T-helper 22 cell (primary cell): ENCODE measurements around the gene CDH4.
"Not testable (repeated sequence)": the region's sequence is repeated elsewhere in the genome, so short reads cannot be mapped to it uniquely, and the experiment has no call there.

ENCODE experiments used
- DNase-seq: peaks from one replicate; pipeline ENCODE4 v3.0.0-alpha.2; 2020; ENCODE audit warnings: low read depth

The CDH4 gene

DNA sequence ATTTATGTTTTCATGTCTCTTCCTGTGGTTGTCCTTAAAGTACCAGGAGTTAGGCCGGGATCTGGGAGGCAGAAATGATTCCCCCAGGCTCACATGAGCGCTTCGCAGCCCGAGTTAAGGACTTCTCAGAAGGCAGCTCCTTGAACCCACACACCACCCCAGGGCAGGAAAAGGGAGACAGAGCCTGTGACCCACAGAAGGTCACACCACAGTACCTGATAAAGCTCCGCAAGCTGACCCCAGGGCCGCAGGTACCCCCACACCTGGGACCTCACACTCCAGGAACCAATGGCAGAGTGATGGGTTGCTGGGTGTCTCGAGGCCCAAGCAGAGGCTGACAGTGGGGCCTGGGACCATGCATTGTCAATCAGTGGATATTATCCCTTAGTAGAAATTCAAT lies 207.6 kb downstream of the CDH4 start:
- DNase-seq, result no peak

DNA sequence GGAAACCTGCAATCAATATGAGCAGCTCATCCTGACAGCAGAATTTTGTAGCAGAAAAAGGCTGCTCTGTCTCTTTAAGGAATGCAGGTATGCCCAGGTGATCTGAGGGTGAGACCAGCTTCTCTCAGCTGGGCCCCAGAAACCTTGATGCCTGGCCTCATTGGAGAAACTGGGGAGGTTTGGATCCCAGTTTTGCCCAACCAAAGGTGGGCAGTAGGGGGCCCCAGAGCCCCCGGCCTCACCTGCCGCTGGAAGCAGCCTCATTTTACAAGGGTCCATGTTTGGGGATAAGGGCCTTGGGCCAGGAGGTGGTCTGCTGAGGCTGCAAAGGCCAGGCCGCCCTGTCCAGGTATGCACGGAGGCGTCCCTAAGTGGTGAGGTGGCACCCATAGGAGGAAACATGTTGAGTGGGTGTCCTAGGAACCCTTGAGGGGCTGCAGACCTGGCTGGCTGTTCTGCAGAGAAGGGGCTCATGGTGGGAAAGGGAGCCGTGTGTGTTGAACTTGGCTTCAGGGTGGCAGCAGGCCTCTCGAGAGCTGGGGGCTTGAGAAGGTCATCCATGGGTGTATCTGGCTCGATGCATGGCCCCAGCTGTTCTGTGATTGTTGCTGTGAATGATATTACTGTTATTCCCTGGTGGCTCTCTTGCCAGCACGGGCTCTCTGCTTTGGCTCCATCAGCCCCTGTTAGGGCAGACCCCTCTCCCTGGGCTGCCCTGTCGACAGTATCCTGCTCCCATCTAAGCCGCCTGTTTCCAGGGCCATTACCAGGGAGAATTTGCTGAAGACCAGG lies 208.4 kb downstream of the CDH4 start:
- DNase-seq, result no peak

GRCh38 chr20:61461461-61461860 lies 209.4 kb downstream of the CDH4 start:
- DNase-seq, result no peak

DNA sequence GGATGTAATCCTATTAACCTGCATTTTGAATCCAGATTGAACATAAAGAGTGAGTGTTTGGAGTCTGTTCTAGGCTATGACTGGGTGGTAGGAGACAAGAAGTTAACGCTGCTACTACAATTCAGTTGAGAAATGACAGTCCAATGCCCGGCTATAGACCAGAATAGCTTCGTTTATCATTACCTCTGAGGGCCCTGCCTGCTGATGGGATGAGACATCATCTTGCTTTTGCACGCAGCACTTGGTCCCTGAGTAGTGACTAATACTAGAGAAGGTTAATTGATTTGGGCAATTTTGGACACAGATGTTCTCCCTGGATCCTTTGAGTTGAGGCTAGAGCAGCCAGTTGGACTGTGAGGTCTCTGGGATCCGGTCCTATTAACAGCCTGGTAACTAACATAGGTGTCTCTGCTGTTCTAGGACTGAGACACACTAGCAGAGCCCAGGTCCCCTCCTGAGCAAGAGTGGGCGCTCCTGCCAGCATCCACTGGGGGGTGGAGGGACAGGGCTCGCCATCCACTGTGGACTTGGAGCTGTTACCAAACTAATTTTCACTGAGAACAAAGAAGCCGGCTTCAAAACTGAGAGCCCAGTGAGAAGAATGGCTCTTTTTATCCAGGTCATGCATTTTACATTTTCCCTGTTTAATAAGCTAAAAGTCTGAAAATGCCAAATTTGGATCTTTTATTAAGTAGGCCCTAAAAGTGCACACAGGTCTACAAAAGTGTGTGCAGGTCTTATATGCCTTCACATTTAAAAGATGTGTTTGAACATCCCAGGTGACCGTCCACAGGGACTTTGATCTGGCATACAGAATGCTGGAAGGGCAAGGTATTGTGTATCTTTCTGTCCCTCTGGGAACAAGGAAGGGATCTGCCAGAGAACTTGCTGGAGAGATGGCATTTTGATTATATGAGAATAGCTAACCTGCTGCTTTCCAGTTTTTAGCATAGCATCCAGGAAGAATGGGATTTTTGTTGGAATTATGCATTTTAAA lies 212.5 kb downstream of the CDH4 start:
- no peak for DNase-seq

DNA sequence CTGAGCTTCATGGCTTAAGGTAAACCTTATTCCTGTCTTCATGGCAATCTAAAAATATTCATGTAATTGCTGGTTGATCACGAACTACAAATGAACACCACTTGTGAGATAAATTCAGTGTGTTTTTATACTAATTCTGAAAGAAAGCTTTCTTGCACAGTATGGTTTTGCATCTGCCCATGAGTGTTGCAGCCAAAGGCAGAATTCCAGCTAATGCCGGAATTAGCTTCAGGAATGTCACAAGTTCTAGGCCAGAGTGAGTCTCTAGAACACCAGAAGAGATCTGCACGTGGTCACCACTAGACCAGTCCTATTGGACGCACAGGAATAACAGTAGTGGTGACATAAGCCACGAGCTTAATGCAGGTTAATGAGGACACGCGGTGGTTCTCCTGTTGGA lies 223.7 kb downstream of the CDH4 start:
- no peak for DNase-seq

DNA sequence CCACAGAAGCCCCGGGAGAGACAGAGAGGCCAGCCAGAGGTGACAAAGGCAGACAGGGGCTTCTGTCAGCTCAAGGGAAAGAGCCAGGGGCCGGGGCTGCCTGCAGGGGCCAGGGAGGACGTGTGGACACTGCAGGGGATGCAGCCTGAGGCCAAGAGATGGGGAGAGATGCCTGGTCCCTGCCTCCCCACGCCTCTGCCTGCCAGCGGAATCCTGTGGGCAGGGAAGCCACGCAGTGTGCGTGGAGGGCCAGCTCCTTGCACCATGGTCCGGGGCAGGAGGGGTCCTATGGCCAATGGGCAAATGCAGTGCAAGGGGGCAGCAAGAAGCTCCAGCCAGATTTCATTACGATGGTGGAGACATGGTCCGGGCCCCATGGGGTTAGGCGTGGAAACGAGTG lies 224.9 kb downstream of the CDH4 start:
- no peak for DNase-seq

DNA sequence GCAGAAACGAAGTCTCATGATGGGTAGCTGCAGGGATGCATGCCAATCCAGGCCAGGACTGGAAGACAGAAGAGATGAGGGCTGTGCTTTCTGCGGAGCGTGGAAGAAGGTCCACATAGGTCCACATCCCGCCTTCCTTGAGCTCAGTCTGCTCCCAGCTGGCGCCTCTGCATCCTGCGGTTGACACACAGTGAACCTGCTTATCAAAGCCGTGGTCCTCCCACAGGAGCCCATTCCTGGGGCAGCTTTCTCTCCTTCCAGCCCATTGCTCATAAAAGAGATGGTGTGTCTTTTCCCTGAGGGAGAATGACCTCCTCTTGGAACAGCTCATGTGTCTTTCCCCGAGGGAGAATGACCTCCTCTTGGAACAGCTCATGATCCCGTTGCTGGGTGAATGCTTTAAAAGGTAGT lies 225.4 kb downstream of the CDH4 start:
- DNase-seq, result no peak

DNA sequence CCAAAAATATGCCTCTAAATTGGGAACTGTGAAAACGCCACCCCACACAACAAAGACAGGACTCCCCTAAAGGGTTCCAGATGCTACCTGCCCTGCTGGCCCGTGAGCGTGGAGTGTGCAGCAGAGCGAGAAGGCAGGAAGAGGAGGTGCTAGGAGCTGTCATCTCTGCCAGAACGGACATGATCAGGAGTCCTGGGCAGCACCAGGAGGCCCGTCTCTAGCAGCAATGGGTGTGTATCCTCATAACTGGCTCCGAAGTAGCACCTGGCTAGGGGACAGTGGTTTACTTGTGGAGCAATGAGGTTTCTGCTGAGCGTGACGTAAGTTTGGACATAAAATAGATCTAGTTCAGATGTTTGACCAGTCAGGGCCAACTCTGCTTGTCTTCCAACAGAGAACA lies 226.0 kb downstream of the CDH4 start:
- DNase-seq, result no peak

DNA sequence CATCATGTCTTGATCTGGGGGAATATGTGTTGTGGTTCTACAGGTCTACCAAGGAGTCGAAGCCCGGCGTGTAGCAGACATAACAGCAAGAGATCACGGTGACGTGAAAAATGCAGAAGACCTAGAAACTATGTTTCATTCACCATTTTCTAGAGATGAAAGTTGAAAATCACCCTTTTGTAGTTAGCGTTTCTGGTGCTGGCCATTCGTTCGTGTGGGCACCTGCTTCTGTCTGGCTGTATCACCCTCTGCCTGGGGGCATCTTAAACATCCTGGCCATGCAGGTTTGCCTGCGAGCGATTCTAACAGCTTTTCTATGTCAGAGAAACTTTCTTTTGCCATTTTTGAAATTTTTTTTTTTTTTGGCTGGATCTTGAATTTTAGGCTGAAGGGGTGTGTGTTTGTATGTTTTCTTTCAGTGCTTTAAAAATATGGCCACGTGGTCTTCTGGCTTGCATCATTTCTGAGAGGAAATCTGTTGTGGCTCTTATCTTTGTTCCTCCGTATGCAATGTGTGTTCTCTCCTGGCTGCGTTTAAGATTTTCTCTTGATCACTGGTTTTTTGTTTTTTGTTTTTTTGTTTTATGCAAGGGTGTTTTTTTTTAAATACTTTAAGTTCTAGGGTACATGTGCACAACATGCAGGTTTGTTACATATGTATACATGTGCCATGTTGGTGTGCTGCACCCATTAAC lies 226.7 kb downstream of the CDH4 start:
- DNase-seq, result no peak

DNA sequence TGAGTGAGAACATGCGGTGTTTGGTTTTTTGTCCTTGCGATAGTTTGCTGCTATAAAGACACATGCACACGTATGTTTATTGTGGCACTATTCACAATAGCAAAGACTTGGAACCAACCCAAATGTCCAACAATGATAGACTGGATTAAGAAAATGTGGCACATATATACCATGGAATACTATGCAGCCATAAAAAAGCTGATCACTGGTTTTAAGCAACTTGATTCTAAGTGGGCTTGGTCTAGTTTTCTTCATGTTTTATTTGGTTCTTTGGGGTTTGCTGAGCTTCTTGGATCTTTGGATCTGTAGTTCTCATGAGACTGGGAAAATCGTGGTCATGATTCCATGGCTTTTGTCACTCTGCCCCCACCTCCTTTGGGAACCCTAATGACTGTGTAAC lies 227.4 kb downstream of the CDH4 start:
- DNase-seq, result not testable (repeated sequence)

DNA sequence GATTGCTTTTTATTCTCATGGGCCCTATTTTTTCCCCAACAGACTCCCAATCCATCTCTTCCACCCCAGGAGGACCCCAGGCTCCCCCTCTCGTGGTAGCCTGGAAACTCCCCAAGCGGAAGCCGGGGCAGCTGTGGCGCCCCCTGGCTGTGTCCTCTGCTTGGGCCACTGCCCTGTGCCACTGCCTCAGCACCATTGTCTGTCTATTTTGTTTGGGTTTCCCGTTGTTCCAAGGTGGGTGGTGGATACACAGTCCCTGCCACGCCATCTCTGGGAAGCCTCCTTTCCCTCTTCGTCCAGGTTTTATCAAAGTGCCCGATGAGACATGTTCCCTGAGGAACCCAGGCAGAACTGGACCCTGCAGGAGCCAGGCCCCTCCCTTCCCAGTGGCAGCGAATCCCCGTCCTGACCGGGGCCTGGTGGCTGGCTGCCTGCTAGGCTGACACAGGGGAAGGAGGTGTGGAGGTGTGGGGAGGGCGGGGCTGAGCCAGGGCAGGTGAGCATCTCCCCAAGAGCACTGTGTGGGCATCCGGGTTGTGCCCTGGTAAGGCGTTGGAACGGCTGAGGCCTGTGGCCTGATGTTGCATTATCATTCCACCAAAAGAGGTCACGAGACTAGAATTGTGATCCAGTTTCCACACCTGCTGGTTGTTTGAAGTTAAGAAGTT lies 228.2 kb downstream of the CDH4 start:
- no peak for DNase-seq

DNA sequence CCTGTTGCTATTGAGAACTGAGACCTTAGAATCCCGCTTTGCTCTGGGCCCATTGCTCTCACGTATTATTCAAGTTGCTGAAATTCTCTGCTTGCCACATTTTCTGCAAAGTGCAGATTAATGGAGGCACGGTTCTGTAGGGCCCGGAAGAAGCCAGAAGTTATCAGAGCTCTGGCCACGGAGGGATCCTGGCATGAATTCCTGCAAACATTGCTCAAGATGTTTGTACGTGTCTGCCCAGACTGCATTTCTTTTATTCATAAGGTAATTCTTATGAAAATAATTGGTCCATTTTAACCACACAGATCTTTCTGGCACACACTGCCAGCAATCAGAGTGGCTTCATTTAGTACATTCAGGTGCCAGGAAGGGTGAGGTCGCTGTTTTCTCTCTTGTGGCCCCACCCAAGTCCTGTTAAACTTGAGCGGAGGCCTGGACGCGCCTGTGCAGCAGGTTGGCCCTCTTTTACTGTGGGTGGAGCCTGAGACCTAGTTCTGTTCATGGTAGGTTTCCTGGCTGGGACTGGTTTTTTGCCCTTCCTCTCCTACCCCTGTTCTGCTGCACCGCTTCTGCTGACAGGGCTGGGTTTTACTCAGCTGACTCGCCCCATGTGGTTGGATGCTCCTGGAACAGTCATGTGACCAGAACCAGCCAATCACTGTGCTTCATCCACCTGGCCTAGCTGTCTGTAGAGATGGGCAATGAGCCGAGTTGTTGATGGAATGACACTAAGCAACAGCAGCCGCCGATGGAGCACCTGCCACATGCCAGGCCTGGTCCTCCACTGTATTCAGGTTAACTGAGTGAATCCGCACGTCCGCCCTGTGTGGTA lies 230.2 kb downstream of the CDH4 start:
- DNase-seq, result no peak

DNA sequence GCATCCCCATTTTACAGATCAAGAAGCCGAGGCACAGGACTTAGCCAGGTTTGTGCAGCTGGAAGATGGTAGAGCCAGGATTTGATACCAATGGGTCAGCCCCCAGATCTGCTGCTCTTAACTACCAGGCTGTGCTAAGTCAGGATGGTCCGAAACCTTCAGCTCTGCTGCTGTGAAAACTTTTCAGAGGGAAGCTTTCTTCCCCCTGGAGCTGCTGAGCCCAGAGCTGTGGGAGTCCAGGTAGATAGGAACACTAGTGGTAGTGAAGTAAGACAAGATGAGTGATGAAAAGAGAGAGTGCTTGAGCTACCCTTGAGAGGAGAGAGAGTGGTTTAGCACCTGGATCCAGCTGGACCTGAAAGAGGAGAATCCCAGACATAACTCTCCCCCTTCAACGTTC lies 230.8 kb downstream of the CDH4 start:
- no peak for DNase-seq

DNA sequence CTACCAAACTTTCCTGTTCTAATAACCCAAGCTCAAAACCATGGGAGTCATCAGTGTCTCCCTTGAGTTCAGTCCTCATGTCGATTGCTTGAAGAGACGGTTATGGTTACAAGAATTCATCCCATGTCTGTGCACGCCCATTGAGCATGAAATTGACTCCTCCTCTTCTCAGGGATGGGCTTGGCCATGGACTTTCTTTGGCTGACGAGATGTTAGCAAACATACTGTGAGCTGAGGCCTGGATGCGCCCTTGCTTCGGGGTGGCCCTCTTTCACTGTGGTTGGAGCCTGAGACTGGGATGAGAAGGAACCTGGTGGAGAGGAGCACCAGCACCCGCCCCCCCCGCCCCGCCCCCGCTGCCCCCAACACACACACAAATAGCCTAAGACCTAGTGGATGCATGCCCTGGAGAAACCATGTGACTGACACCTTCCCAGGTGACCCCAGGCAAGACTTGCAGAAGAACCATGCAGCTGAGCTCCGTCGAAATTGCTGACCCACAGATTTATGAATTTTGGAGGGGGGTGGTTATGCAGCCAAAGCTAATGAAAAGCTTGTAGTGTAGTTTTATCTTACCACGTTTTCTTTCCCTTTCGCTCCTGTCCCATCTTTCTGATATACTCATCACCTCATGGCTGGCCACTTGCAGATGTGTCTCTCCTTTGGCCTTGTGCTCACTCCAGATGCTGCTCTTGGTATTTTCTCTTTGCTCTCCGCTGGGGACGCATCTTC lies 231.4 kb downstream of the CDH4 start:
- no peak for DNase-seq

GRCh38 chr20:61486198-61486597 lies 234.1 kb downstream of the CDH4 start:
- DNase-seq, result no peak

DNA sequence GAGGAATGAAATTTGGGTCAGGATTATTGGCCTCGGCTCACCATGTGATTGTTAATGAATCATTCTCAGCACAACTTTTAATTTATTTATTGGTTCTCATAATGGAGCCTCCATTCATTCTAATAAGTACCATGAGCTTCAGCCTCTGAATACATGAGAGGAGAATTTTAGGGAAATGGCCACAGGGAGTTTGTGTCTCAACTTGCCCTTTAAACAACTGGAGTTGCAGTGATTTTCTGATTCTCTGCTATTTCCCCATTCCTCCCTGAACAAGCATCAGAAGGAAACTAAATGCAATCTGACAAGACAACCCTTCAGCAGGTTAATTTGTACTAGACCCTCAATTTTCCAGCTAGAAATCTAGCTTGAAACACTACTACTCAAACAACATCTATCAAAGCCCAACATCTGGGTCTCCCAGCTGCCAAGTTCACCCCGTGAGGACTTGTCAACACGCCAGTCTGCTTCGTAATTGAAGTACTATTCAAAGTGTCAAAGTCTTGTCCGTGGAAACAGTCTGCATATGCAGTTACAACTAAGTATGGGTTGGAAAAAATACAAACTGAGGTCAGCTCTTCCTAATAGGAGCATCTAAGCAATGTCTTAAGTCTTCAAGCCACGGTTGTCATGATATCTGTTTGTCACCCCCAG lies 235.4 kb downstream of the CDH4 start:
- DNase-seq, result no peak

DNA sequence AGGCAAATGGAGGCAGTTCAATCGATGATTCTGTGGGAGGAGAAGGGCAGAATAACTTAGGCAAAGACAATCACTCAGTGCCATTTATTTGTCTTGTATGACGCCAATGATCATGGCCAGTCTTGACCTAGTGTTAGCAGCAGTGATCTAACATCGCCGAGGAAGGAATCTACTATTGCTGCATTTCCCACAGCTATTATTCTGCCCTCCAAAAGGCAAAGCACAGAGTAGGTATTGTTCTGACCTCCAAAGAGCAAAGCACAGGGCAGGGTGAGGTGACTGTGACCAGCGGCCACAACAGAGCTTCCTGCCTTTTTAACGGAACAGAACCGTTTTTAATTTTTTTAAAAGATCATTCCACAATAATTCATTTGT lies 235.9 kb downstream of the CDH4 start:
- no peak for DNase-seq

- no peak for DNase-seq
These were observed 238.7 kb downstream of the CDH4 start for GRCh38 chr20:61490721-61491120.

GRCh38 chr20:61492065-61492464 lies 240.0 kb downstream of the CDH4 start:
- no peak for DNase-seq

DNA sequence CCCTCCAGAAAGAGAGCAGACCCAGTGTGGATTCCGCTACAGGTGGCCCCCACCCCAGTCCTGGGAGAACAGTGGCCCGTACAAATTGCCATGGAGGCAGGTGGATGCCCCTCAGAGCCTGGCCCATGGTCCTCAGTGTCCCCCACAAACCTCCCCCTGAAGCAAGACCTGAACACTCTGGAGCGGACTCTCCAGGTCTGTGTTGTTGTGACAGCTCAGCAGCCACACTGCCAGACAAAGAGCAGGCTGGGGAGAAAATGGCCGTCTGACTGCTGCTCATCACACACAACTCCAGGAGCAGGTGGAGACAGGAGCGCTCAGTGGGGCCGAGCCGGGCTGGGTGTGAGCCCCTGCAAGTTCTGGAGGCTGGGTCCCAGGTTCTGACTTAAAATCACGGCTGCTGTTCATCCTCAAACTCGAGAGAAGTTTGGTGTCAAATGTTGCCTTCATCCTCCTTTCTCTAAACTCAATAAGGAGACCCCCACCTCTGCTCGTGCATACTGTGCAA lies 241.8 kb downstream of the CDH4 start:
- DNase-seq, result no peak
